GM15510 (cell line): Measurements from ENCODE around the gene JKAMP.

Experiments
- POLR2A ChIP-seq: IDR thresholded peaks from 3 replicates; pipeline ENCODE4 v1.6.1; 2011; ENCODE audit warnings: borderline replicate concordance; ENCODE audit not compliant: insufficient read length; ENCODE audit errors: extremely low read depth

JKAMP gene

GRCh38 chr14:59465316-59466135 is 18.8 kb upstream of the JKAMP start, which contains the start of gene GPR135:
TSS of gene GPR135 (minus strand) at chr14:59465380. CDS start at chr14:59465226, 154 bp downstream.
- no peak for TF ChIP-seq POLR2A

GRCh38 chr14:59474172-59474571 is 10.1 kb upstream of the JKAMP start:
- no peak for TF ChIP-seq POLR2A

- no peak for TF ChIP-seq POLR2A
Measured at GRCh38 chr14:59475709-59476108, 8.6 kb upstream of the JKAMP start.

GRCh38 chr14:59478540-59478939 is 5.8 kb upstream of the JKAMP start:
- TF ChIP-seq POLR2A: no peak

- TF ChIP-seq POLR2A: no peak
Measured at GRCh38 chr14:59480166-59480565, 4.2 kb upstream of the JKAMP start.

DNA sequence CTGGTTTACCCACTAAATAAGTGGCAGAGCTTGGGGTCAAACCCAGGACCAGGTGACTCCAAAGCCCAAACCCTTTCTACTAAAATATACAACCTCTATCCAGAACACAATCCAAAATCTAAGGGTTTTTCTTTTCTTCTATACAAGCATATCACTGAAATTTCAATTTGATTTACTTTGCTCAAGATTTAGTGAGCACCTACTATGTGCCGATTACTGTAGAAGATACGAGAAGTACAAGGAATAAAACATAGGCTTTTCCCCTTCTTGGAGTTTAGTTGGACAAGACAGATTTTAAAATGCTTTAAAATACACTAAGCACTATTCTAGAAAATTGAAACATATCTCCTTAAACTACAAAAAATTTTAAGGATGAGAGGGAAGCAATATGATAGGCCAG is 2.9 kb upstream of the JKAMP start:
- no peak for TF ChIP-seq POLR2A

DNA sequence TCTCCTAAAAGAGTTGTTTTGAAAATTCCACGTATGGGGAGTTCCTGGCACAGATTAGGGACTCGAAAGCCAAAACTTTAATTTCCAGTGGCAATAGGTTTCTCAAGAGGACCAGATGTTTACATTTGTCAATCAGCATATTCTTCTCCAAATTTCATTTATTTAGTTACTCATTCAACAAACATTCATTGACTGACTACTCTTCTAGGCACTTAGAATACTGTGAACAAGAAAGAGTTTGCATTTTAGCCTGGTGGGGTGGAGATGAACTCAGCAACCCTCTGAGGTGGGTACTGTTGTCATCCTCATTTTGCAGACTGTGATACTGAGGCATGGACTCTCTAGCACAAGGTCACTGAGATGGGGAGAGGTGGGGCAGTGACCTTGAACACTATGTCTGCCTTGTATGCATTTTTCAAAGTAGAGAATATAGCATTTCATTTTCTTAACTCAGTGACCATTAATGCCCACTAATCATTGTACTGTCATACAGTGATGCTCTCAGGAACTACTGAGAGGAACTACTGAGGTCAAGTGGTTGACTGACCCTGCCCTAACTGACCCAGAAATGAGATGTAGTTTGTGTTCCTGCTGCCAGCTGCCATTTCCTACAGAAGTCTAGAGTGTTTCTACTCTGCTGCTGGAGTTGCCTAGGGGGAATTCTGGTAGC is 2.3 kb upstream of the JKAMP start:
- TF ChIP-seq POLR2A: no peak

DNA sequence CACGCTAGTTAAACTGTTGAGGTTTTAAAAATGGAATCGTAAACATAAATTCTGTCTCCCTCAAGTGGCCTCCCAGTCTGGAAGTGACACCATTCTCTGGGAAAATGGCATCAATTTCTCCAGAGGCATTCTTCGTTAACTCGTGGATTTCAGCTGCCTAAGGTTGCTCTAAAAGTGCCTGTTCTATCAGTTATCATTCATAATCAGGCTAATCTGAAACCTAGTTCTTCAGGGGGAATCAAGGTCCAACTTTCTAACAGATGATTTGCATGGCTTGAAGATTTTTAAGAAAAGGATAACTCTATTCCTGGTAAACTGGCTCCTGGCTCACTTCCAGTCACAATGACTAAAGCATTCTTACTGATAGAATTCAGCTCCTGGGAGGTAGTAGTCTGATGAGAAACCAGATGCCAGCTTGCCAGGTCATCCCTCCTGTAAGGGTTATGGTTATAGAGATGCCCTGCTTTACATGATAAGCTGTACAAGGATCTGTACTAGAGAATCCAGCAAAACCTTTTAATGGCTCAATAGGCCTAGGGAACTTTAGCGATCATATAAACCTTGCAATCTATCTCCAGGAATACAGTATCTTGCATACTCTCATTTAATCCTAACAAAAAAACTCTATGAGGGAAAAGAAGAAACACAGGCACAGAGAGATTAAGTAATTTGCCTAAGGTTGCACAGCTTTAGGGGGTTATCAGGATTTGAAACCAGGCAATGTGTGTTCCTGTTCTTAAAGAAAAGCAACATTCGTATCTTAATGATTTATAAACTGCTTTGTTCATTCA is 1.6 kb upstream of the JKAMP start:
- no peak for TF ChIP-seq POLR2A

DNA sequence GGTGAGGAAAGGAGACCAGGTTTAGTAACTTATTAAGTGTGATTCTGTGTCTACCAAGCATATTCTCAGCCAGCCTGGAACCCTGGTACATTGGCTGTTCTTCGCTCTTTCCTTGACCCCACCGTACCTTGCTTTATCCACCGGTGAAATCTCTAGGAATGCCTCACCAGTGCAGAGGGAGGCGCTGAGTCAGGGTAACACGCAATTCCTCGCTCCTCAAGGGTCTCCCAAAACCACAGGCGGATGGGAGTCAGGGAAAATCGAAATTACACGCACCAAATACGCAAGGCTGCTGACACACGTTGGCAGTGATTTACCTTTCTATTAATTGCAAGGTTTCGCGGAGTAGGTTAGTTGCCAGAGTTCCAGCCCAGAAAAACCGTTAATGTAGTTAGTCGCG is 954 bp upstream of the JKAMP start:
- TF ChIP-seq POLR2A: no peak

DNA sequence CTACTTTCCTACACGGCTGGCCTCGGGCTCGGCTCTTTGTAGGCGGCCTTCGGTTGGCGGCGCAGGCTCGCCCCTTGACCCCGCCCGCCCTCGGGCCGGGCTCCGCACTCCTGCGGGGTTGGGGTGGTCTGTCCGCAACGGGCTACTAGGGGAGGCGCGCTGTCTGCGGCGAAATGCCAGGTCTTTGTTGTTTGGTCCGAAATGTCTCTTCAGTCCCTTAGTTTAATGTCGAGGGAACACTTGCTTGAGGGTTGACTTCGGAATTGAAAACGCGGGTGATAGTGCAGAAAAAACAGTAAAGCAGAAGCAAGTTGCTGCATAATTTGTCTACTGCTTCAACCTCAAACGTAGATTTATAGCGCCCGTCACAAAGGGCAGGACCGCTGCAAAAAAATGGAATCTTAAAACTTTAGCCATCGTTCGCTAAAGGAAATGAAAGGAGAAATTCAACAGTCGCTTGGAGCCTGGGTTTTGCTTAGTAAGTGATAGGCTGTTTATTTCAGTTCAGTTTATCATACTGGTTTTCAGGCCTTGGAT is 390 bp downstream of the JKAMP start:
- TF ChIP-seq POLR2A: no peak

- no peak for TF ChIP-seq POLR2A
Measured at GRCh38 chr14:59490756-59491155, 6.4 kb downstream of the JKAMP start.

GRCh38 chr14:59492384-59492783 is 8.1 kb downstream of the JKAMP start:
- no peak for TF ChIP-seq POLR2A

DNA sequence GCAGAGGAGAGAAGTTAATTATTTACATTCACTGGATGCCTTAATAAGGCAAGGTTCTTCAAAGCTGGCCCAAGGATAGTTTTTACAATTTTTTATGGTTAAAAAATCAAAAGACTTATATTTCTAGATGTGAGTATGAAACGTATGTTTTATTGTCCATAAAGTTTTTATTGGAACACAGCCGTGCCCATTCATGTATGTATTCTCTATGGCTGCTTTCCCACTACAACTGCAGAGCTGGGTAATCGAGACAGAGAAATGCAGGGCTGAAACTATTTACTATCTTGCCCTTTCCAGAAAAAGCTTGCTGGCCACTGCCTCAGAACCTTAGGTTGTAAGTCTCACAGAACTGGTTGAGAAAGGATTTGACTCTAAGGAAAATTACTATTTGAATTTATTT is 16.4 kb downstream of the JKAMP start:
- TF ChIP-seq POLR2A: no peak

- TF ChIP-seq POLR2A: no peak
Measured at GRCh38 chr14:59503256-59503655, 18.9 kb downstream of the JKAMP start.

DNA sequence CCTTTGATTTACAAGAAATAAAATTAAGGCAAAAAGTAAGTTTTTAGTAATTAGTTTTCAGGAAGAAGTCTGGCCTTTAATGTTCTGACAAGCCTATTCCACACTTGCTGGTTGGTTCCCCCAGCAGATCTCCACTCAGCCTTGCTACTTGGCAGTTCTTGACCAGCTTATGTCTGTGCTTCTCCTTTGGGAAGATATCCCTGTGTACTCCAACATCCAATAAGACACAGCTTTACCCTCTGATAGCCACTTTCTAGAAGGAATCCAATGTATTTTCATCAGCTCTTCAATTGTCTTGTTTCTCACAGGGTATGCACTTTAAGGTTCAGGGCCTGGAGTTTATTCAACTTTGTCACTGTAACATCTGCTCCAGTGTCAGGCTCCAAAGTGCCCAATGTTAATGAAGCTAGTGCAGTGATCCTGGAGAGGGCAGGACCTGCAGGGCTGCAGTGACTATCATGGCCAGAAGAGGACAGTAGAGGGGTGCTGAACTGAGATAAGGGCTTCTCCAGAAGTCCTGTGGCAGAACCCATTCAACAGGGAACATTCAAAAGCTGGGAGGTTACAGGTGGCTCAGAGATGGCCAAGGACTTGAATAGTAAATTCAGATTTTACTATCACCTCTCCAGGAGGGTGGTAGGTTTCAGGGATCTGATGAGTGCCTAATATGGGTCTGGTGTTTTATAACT is 22.9 kb downstream of the JKAMP start:
- TF ChIP-seq POLR2A: no peak

- no peak for TF ChIP-seq POLR2A
Measured at GRCh38 chr14:59507752-59508103, 23.4 kb downstream of the JKAMP start.

DNA sequence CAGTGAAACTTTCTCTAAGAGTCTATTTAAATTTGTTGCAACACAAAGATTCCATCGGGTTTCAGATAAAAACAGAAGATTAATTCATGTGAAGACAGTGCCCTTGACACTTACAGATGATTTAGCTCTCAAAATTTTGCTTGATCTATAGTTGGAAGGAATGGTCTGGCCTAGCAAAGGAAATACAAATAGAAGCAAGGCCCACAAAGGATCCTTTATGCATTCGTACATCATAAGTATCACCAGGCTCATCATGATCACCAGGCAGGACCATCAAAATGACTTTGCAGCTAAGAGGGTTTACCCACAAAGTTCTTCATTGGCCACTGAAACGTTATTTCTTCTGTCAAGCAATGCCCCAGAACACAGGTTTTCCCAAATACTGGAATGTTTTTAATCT is 24.8 kb downstream of the JKAMP start:
- no peak for TF ChIP-seq POLR2A
